HepG2 (cell line): ENCODE results near the gene TMUB1.
A peak's percentile ranks its signal among the peaks of the same experiment; 100 is the strongest.

Experiments used
- CREM ChIP-seq, 2 experiments: sonication (generic) in 1 of 2; formaldehyde crosslinking in 1 of 2; IDR thresholded peaks; 2 replicates each; pipeline versions ENCODE4 v1.4.0 to v1.6.1; 2016 to 2020; ENCODE audit warnings: antibody characterized with exemption in 1 of 2, mild to moderate bottlenecking in 1 of 2, missing genetic modification reagents in 1 of 2
- EP300 ChIP-seq, 3 experiments: sonication (generic) in 1 of 3; formaldehyde crosslinking in 1 of 3; IDR thresholded peaks; 2 replicates each; pipeline versions ENCODE4 v1.5.1 to v1.6.1; 2011 to 2020; ENCODE audit warnings: low read depth in 2 of 3, low read length in 2 of 3, borderline replicate concordance in 1 of 3, improper control_type of control experiment in 1 of 3, mild to moderate bottlenecking in 1 of 3, missing genetic modification reagents in 1 of 3, moderate library complexity in 1 of 3
- EZH2 ChIP-seq: conservative IDR thresholded peaks from 2 replicates; pipeline ENCODE4 v1.6.1; 2012; ENCODE audit warnings: mild to moderate bottlenecking, low read depth, low read length, moderate library complexity
- FOSL1 ChIP-seq: sonication (generic); formaldehyde crosslinking; IDR thresholded peaks from 2 replicates; pipeline ENCODE4 v1.9.0; 2021; ENCODE audit warnings: missing genetic modification reagents, borderline replicate concordance
- MIXL1 ChIP-seq: IDR thresholded peaks from 2 replicates; pipeline ENCODE4 v1.6.1; 2016
- NFE2L2 ChIP-seq: fragments of 150-350 bp; IDR thresholded peaks from 2 replicates; pipeline ENCODE4 v1.6.1; 2014; ENCODE audit warnings: low read length
- NR2C2 ChIP-seq: sonication (generic); formaldehyde crosslinking; IDR thresholded peaks from 2 replicates; pipeline ENCODE4 v1.4.0; 2020; ENCODE audit warnings: missing genetic modification reagents, mild to moderate bottlenecking, moderate library complexity, borderline replicate concordance
- RBAK ChIP-seq: sonication (generic); formaldehyde crosslinking; IDR thresholded peaks from 2 replicates; pipeline ENCODE4 v1.5.1; 2020; ENCODE audit warnings: mild to moderate bottlenecking, missing genetic modification reagents
- SMC3 ChIP-seq: IDR thresholded peaks from 2 replicates; pipeline ENCODE4 v1.6.1; 2011; ENCODE audit warnings: low read length, improper control_type of control experiment
- SP4 ChIP-seq: sonication (generic); formaldehyde crosslinking; IDR thresholded peaks from 2 replicates; pipeline ENCODE4 v1.8.1; 2023; ENCODE audit warnings: mild to moderate bottlenecking, missing genetic modification reagents
- U2AF2 ChIP-seq: fragments of 200-400 bp; formaldehyde crosslinking; IDR thresholded peaks from 2 replicates; pipeline ENCODE4 v1.6.1; 2017; ENCODE audit warnings: low read depth, mild to moderate bottlenecking, low read length
- ZNF3 ChIP-seq: IDR thresholded peaks from 2 replicates; pipeline ENCODE4 v1.7.0; 2017; ENCODE audit warnings: inconsistent platforms
- TF ChIP-seq, protein P1 (sequence below): IDR thresholded peaks from 2 replicates; pipeline ENCODE4 v1.6.1; 2012; ENCODE audit warnings: inconsistent platforms
- TF ChIP-seq, protein P2 (sequence below): sonication (generic); formaldehyde crosslinking; IDR thresholded peaks from 2 replicates; pipeline ENCODE4 v1.4.0; 2020; ENCODE audit warnings: missing genetic modification reagents

DNA sequence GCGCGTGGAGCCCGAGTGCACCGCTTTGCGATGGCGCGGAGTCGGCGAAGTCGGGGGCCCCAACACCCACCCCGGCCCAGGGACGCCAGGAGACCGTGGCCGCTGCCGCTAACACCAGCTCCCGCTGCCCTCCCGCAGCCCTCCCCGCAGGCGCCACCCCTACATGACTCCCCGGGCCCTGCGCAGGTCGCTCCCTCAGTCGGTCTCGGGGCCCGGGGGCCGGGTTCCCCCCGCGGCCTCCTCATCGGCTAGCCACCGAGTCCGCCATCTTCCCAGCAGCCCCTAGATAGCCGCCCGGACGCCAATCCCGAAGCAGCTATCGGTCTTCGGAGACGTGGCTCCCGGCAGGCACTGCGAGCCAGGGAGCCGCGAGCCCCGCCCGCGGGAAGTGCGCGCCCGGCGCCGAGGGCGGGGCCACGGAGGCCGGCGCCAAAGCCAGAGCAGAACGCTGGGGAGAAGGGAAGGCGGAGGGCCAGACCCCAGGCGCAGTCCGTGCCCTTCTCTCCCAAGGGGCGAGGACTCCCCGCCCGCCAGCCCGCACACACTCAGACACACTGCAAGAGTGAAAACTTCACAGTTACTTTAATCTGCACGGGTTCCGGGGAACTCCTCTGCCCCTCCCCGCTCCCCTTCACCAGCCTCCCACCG lies 2.6 kb downstream of the TMUB1 start, which contains the start of gene FASTK:
- peak; percentile 69; the same call in 1 of the 2 replicates for TF ChIP-seq SP4 (CRISPR knock-in tag)
- TF ChIP-seq NFE2L2, result no peak
- TF ChIP-seq ZNF3 (CRISPR knock-in tag), result no peak; the same call in 1 of the 2 replicates
- TF ChIP-seq NR2C2 (CRISPR knock-in tag), result peak; percentile 66
- TF ChIP-seq FOSL1 (CRISPR knock-in tag), result no peak
- TF ChIP-seq RBAK (CRISPR knock-in tag), result no peak
- TF ChIP-seq EP300 (IDR thresholded peaks at IDR 0.05; ENCODE audit: low read depth in 2 of 2, low read length in 2 of 2), result peak in 1 of 2 experiments; percentile 20; a peak in 1 of 4 replicates
- no peak for TF ChIP-seq EP300 (CRISPR knock-in tag; IDR thresholded peaks at IDR 0.05; ENCODE audit: borderline replicate concordance)
- TF ChIP-seq, protein P1, sequence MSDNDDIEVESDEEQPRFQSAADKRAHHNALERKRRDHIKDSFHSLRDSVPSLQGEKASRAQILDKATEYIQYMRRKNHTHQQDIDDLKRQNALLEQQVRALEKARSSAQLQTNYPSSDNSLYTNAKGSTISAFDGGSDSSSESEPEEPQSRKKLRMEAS, result no peak
- TF ChIP-seq U2AF2, result no peak
- TF ChIP-seq EZH2, result no peak
- no peak for TF ChIP-seq SMC3
- TF ChIP-seq, protein P2, sequence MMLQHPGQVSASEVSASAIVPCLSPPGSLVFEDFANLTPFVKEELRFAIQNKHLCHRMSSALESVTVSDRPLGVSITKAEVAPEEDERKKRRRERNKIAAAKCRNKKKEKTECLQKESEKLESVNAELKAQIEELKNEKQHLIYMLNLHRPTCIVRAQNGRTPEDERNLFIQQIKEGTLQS (CRISPR knock-in tag), result no peak; the same call in 1 of the 2 replicates
- peak; percentile 12; the same call in 1 of the 2 replicates for TF ChIP-seq MIXL1 (CRISPR knock-in tag)
- TF ChIP-seq CREM (IDR thresholded peaks at IDR 0.05), result no peak
- TF ChIP-seq CREM (CRISPR knock-in tag; IDR thresholded peaks at IDR 0.05), result no peak
